ENCODE results near the gene PRKAR2B. TPM values are rescaled to one million over a fixed set of nuclear protein-coding genes. Genes with fewer than 3 reads are reported as not detected.

Gene PRKAR2B
- total RNA-seq, 3 donors from 2014 or later (not counting 1 experiment from before 2014, with no cell fraction given): 2.1 to 14.3 (median 4.0) TPM

- Histone ChIP-seq H3K27ac (ENCODE audit: low read length) (no peak overlapping the region), H3K9me3 (ENCODE audit: control insufficient read depth, insufficient read depth, low read length) (no peaks in the 10 kb centered on the region), H3K4me3 (ENCODE audit: low read length) (no peak overlapping the region), H3K36me3 (ENCODE audit: control insufficient read depth, insufficient read depth, low read length) (no peaks in the 10 kb centered on the region), H3K4me1 (ENCODE audit: control insufficient read depth, insufficient read depth, low read length) (no peaks in the 10 kb centered on the region), H3K27me3 (ENCODE audit: control insufficient read depth, insufficient read depth, low read length) (no peaks in the 10 kb centered on the region)
- H3K27me3 Mint-ChIP-seq (ENCODE audit: low read depth in 2 of 2): no peaks in the 10 kb centered on the region
- H3K9me3 Mint-ChIP-seq: no peaks in the 10 kb centered on the region
- no peaks in the 10 kb centered on the region for H3K4me1 Mint-ChIP-seq
- H3K4me3 Mint-ChIP-seq: no peak overlapping the region
- 97% methylated on average over 2 of the region's 4 CpGs for WGBS (ENCODE audit: insufficient coverage)
- H3K27ac Mint-ChIP-seq: no peak overlapping the region
- no peak for DNase-seq
- intact Hi-C loops (cut with micrococcal nuclease): loop anchor here (5.0 kb wide), 2 partner anchors 582 to 732 kb away; no protein-coding TSS in a partner anchor
- no peak for ATAC-seq
- TF ChIP-seq, protein P1, sequence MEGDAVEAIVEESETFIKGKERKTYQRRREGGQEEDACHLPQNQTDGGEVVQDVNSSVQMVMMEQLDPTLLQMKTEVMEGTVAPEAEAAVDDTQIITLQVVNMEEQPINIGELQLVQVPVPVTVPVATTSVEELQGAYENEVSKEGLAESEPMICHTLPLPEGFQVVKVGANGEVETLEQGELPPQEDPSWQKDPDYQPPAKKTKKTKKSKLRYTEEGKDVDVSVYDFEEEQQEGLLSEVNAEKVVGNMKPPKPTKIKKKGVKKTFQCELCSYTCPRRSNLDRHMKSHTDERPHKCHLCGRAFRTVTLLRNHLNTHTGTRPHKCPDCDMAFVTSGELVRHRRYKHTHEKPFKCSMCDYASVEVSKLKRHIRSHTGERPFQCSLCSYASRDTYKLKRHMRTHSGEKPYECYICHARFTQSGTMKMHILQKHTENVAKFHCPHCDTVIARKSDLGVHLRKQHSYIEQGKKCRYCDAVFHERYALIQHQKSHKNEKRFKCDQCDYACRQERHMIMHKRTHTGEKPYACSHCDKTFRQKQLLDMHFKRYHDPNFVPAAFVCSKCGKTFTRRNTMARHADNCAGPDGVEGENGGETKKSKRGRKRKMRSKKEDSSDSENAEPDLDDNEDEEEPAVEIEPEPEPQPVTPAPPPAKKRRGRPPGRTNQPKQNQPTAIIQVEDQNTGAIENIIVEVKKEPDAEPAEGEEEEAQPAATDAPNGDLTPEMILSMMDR (IDR thresholded peaks at IDR 0.05): no peak
- no peaks in the 10 kb centered on the region for H3K36me3 Mint-ChIP-seq
Measured at GRCh38 chr7:107145067-107145838, 100.7 kb downstream of the PRKAR2B start.

GRCh38 chr7:107147464-107148393 lies 103.2 kb downstream of the PRKAR2B start:
- no peaks in the 10 kb centered on the region for H3K4me1 Mint-ChIP-seq
- H3K9me3 ChIP-seq (ENCODE audit: control insufficient read depth, insufficient read depth, low read length): no peaks in the 10 kb centered on the region
- intact Hi-C loops (cut with micrococcal nuclease): loop anchor here (5.0 kb wide), 2 partner anchors 580 to 730 kb away; no protein-coding TSS in a partner anchor
- H3K36me3 Mint-ChIP-seq: no peaks in the 10 kb centered on the region
- no peaks in the 10 kb centered on the region for H3K36me3 ChIP-seq (ENCODE audit: control insufficient read depth, insufficient read depth, low read length)
- ATAC-seq (peak; percentile 75 to 79 (median 79)), DNase-seq (peak in 1 of 2 donors; percentile 74)
- H3K27me3 Mint-ChIP-seq (ENCODE audit: low read depth in 2 of 2): peaks cover 0 to 2% of the 10 kb centered on the region in 2 donors
- 38% methylated on average over 2 of the region's 3 CpGs for WGBS (ENCODE audit: insufficient coverage)
- H3K9me3 Mint-ChIP-seq: no peaks in the 10 kb centered on the region
- no peaks in the 10 kb centered on the region for H3K27me3 ChIP-seq (ENCODE audit: control insufficient read depth, insufficient read depth, low read length)
- no peaks in the 10 kb centered on the region for H3K4me1 ChIP-seq (ENCODE audit: control insufficient read depth, insufficient read depth, low read length)
- H3K4me3 Mint-ChIP-seq: no peak overlapping the region
- TF ChIP-seq, protein P1 (IDR thresholded peaks at IDR 0.05): peak; percentile 66
- H3K27ac ChIP-seq (ENCODE audit: low read length): no peak overlapping the region
- no peak overlapping the region for H3K27ac Mint-ChIP-seq
- H3K4me3 ChIP-seq (ENCODE audit: low read length): no peak overlapping the region

DNA sequence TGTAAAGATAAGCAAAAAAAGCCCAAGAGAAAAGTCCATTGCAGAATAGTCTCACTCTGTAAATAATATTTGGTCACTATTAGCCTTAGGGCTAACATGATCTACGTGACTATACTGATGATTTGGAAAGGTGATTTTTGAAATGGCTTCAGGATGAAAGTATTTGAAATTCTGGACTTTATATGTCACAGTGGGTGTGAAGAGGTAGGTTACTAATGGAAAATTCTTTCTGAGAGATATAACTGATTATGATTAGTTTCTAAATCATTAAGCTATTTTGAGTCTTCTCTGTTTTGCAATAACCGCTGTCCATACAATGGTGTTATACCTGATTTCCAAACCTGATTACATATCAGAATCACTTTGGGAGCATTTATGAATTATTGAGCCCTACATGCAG lies 104.2 kb downstream of the PRKAR2B start:
- no peaks in the 10 kb centered on the region for H3K4me1 Mint-ChIP-seq
- TF ChIP-seq, protein P1 (IDR thresholded peaks at IDR 0.05): no peak
- no peaks in the 10 kb centered on the region for H3K9me3 ChIP-seq (ENCODE audit: control insufficient read depth, insufficient read depth, low read length)
- no peak overlapping the region for H3K4me3 Mint-ChIP-seq
- no peak overlapping the region for H3K4me3 ChIP-seq (ENCODE audit: low read length)
- no peaks in the 10 kb centered on the region for H3K36me3 Mint-ChIP-seq
- no peaks in the 10 kb centered on the region for H3K4me1 ChIP-seq (ENCODE audit: control insufficient read depth, insufficient read depth, low read length)
- intact Hi-C loops (cut with micrococcal nuclease): loop anchor here (5.0 kb wide), 2 partner anchors 579 to 729 kb away; no protein-coding TSS in a partner anchor
- ATAC-seq: no peak
- H3K36me3 ChIP-seq (ENCODE audit: control insufficient read depth, insufficient read depth, low read length): no peaks in the 10 kb centered on the region
- no peaks in the 10 kb centered on the region for H3K27me3 ChIP-seq (ENCODE audit: control insufficient read depth, insufficient read depth, low read length)
- 97% methylated on average over 2 of the region's 2 CpGs for WGBS (ENCODE audit: insufficient coverage)
- no peaks in the 10 kb centered on the region for H3K9me3 Mint-ChIP-seq
- H3K27me3 Mint-ChIP-seq (ENCODE audit: low read depth in 2 of 2): peaks cover 2% of the 10 kb centered on the region in 2 donors
- no peak for DNase-seq
- no peak overlapping the region for H3K27ac Mint-ChIP-seq
- H3K27ac ChIP-seq (ENCODE audit: low read length): no peak overlapping the region
